HL-60/S4 treated with phorbol 12-myristate 13-acetate at 8.2 ng/mL for 4 days and 3 days (cell line): ENCODE data around the gene NCKAP5.

ENCODE experiments used
- in situ Hi-C: fragments of 300-500 bp; cut with MboI; formaldehyde crosslinking; loops from 2 replicates; pipeline ENCODE4 v1.15.0; 2022; ENCODE audit warnings: low sequenced_read_pairs

Gene NCKAP5

GRCh38 chr2:132979339-132980093 is 588.7 kb downstream of the NCKAP5 start:
- in situ Hi-C loops = no loop called here

- in situ Hi-C loops = no loop called here
These were observed 589.4 kb downstream of the NCKAP5 start for GRCh38 chr2:132978840-132979239.

- in situ Hi-C loops = no loop called here
These were observed 590.3 kb downstream of the NCKAP5 start for GRCh38 chr2:132977812-132978529.

DNA sequence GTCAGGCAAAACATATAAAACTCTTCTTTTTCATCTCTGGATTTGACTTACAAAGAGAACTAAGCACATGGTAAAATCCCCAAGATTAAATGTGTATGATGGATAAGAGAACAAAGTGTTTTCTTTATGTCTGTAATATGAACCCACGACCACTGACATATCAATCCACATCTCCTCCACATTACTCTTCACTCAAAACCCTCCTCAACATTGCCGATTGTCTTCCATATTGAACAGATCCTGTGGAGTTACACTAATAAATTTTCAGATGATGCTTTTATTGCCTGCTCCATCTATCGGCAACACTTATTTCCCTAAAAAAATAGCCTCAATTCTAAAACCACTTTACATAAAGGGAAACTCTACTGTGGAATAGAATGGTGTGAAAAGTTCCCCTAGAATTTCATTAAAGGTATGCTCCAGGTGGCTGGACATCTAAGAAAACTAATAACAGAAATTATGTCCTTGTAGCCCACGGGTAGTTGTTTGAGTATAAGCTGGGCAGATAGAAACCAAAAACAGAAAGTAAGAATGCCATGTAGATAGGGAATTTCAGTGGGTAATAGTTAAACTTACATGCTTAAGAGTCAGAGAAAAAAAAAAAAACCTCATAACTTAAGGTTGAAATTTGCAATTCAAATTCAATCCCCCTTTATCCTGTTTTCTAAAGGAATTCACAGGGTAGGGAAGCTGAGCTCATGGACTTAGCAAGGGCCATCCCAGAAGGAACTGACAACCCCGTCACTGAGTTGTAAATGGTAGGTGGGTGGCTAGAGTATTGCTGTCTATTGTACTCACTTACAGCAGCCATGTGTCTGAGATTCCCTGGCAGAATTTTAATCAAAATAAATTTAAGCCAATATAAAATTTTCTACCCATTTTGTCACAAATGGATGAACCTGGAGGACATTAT is 592.8 kb downstream of the NCKAP5 start:
- in situ Hi-C loops = no loop called here

DNA sequence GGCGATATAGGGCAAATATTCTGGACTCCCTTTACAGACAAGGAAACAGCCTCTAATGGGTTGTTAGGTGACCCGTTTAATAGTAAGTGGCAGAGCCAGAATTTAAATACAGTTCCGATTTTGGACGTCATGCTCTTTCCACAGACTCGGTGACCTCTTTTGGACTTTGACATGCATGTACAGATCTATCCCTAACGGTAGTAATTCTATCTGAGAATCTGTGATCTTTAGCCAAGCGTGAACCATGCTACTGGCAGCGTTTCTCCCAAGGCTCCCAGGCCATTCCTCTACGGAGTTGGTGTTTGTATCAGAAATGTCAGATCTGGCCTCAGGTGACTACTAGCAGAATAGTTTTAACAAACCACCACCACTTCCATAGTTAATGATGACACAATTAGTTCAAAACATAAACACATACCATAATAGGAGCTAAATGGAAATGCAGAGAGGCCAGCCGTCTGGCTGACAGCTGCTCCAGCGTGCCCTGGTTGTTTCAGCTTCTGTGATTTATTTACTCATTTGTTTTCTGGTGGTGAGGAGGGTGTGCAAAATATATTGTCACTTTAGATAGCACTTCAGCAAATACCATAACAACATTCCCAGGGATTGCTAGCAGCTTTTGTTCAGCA is 593.7 kb downstream of the NCKAP5 start:
- in situ Hi-C loops = no loop called here

DNA sequence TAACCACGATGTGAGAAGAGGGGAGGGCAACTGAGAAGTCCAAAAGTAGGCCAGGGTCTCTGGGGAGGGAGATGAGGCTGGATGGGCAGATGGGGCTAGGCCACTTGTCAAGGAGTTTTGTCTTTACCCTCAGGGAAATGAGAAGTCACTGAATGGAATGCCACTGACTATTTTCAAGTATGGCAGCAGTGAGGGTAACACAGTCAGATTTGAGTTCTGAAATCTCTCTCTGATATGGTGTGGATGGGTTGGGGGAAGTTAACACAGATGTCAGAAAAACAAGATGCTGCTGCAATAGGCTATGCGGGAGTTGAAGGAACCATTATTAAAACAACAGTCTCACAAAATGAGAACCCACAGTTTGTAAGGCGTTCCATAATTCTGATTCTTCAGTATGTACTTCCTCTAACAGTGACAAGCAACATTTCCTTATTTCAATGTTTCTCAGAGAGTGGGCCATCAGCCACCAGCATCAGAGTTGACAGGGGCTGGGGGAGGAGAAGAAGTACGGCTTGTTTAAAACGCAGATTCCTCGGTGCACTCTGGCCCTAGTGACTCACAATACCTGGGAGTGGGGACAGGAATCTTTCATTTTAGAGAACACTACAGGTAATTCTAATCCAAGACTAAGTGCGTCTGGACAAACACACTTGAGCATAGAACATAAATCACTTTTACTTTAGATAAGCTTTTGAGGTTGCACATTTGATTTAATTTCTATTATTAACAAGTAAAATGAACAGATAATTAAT is 596.8 kb downstream of the NCKAP5 start:
- in situ Hi-C loops = no loop called here

DNA sequence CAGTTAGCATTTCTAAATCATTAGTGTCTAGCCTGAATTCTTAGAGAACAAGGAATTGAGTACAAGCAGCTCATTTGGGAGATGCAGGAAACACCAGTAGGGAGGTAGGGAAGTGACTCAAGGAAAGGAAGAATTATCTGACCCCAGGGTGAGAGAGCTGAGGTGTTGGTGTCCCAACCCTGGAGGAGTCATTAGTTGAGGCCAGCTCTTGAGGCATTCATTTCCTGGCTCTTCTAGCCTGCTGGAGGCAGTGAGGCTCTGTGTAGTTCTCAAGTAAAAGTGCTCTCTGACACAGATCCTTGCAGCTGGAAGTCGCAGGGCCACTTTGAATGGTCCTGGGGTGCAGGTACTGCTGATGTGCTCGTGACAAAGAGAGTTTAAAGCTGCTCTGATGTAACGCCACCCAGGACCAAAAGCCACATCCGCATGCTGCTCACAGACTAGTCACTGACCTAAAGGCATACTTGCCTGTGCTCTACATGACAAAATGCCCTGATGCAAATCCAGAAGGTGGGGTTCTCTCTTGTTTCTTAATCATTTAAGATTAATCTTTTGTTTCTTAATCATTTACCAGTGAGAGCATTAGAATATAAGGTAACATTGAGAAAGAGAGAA is 598.8 kb downstream of the NCKAP5 start:
- in situ Hi-C loops = no loop called here

- in situ Hi-C loops = no loop called here
These were observed 602.8 kb downstream of the NCKAP5 start for GRCh38 chr2:132965460-132965859.

DNA sequence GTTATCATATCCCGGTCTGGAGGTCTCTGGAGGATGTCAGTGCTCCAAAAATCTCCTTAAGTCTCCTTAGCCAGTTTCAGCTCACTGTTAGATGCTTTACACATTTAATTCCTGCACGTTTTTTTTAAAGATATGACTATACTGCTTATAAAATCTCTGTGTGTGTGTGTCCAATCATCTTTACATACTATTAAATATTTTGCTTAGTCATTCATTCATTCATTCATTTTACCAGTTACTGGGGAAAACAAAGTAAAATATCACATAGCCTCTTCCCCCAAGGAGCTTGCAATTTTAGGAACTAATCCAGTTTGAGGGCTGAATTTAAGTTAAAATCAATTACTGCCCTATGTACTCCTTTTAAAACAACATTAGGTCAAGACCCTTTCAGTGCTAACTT is 605.1 kb downstream of the NCKAP5 start:
- in situ Hi-C loops = no loop called here

- in situ Hi-C loops = no loop called here
These were observed 609.4 kb downstream of the NCKAP5 start for GRCh38 chr2:132958887-132959286.

GRCh38 chr2:132955871-132956615 is 612.2 kb downstream of the NCKAP5 start:
- in situ Hi-C loops = no loop called here

GRCh38 chr2:132953771-132954170 is 614.5 kb downstream of the NCKAP5 start:
- in situ Hi-C loops = no loop called here

DNA sequence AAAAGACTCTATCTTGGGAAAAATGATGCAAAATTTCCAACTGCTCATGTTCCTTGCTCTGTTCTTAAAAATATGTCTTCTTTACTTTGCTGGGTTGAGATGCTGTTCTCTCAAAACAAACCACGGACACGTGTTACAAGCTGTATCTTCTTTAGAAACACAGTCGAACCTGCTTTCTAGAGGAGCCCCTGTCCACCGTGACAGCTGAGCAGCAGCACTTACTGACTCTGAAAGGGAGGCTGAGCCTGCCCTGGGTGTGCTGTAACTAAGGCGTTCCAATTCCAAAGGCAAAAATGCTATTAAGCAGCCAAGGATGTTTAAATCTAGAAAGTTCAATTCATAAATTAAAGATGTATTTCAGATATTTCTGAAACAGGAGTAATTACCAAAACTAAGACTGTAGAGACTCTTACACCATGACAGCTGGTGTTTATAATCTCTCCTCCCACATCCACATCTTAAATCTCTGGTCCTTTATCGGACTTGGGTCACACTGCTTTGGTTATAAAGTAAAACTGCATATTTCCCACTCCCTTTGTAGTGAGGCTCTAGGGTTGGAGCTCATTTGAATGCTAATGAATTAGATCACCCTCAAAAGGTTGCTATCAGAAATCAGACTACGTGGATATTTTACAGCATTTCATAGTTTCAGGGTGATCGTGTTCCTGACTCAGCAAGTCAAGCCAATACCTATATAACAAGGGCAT is 617.1 kb downstream of the NCKAP5 start:
- in situ Hi-C loops = no loop called here

GRCh38 chr2:132949108-132949507 is 619.2 kb downstream of the NCKAP5 start:
- in situ Hi-C loops = no loop called here

DNA sequence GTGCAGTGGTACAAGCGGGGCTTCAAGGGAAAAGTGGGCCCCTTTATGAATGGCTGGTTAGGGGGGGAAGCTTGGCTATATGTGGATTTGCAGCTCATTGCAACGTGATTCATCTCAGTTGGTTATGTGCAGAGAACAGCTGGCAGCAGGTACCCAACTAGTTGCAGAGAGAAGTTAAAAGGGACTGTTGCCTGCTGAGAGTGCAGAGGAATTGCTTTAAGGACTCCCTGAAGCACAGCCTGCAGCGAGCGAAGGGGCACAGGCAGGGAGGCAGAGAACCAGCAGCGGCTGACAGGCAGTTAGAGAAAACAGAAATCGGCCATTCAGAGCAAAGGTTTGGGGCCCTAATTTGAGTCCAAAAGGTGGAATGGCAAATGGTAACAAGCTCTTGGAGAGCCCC is 620.1 kb downstream of the NCKAP5 start:
- in situ Hi-C loops = no loop called here

DNA sequence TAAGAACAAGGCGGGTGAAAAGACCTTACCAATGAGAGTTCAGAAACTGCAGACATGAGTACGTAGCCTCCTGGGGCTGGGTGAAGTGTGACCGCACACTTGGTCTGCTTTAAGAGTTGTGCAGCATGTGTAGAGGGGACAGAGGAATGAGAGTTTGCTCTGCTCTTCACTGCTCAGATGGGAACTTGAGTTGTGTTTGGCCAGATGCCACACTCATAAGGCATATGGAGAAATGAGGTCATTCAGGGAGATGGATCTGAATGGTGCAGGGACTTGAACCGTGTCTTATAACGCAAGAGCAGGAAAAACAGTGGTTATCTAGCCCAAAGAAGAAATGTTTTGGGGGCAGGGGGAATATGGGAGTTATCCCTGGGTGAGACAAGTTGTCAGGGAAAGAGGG is 624.4 kb downstream of the NCKAP5 start:
- in situ Hi-C loops = no loop called here

DNA sequence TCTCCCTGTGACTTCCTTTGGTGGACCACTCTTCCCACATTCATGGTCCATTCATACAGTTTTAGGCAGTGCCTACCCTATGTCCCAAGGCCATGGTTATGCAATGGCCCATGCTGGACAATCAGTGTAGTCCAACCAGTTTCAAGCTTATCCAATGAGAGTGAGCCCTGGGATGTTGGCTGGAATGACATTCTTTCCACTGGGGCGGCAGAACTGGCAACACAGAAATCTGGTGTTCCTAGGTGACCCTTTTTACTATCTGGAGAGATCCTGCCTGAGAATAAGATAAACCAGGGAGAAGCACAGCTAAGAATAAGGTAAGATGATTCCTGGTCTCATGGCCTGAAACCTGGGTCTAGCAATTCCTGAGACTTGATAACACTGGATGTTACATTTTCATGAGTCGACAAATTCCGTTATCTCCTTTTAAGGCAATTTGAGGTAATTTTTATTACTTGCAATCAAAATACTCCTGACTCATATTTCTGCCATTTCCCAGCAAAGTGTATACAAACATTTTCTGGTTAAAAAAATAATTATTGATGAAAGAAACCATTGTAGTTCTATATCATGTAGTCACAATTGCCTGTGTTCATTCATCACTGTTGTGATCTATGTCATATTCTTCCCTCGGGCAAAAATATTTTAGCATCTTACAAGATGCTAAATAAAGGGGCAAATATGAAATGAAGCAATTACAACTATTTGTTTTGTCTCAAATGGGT is 626.8 kb downstream of the NCKAP5 start:
- in situ Hi-C loops = no loop called here

DNA sequence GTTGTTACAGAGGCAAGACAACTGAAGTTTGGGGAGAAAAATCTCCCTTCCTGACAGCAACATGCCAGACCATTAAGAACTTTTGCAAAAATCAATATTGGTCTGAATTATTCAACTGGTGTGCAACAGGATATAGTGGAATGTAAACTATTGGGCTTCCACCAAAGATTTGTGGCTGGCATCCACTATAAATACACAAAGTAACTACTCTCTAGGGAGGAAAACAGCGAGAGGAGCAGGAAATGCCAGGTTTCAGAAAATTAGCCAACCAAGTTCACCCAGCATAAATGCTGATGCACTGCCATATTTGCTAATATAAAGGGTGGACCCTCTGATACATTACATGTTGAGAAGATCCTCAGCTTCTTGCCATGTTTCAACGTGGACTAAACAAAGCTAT is 630.6 kb downstream of the NCKAP5 start:
- in situ Hi-C loops = no loop called here
